ENCODE results near the gene AURKAIP1. TPM values are rescaled to one million over a fixed set of nuclear protein-coding genes. Genes with fewer than 3 reads are reported as not detected.

Gene AURKAIP1
- total RNA-seq, 6 experiments from 2014 or later, result 178 to 206 (median 196) TPM

GRCh38 chr1:1380860-1381259 lies 5.9 kb upstream of the AURKAIP1 start:
- H3K36me3 Mint-ChIP-seq (ENCODE audit: low read depth), result no peaks in the 10 kb centered on the region
- DNase-seq, result no peak
- H3K9me3 Mint-ChIP-seq, result no peaks in the 10 kb centered on the region
- no peak overlapping the region for H3K4me3 Mint-ChIP-seq
- TF ChIP-seq CTCF (IDR thresholded peaks at IDR 0.05), result no peak
- no peak overlapping the region for H3K27ac Mint-ChIP-seq
- peaks cover 3% of the 10 kb centered on the region for H3K27me3 Mint-ChIP-seq (ENCODE audit: insufficient read depth)
- no peaks in the 10 kb centered on the region; the same call in 1 of the 2 replicates for H3K4me1 Mint-ChIP-seq (ENCODE audit: low read depth)

- TF ChIP-seq CTCF (IDR thresholded peaks at IDR 0.05), result no peak
- Mint-ChIP-seq H3K4me3 (no peak overlapping the region), H3K36me3 (ENCODE audit: low read depth) (no peaks in the 10 kb centered on the region), H3K27ac (no peak overlapping the region), H3K4me1 (ENCODE audit: low read depth) (peaks cover 6% of the 10 kb centered on the region; the same call in 1 of the 2 replicates), H3K9me3 (no peaks in the 10 kb centered on the region), H3K27me3 (ENCODE audit: insufficient read depth) (no peaks in the 10 kb centered on the region)
- no peak for DNase-seq
These were observed 2.7 kb upstream of the AURKAIP1 start for GRCh38 chr1:1377540-1378205.

- peaks cover 11% of the 10 kb centered on the region; the same call in 1 of the 2 replicates for H3K4me1 Mint-ChIP-seq (ENCODE audit: low read depth)
- no peaks in the 10 kb centered on the region for H3K9me3 Mint-ChIP-seq
- TF ChIP-seq CTCF (IDR thresholded peaks at IDR 0.05), result no peak
- peak overlapping the region; percentile 77 for H3K27ac Mint-ChIP-seq
- peak overlapping the region; percentile 91; the same call in 1 of the 2 replicates for H3K4me3 Mint-ChIP-seq
- H3K36me3 Mint-ChIP-seq (ENCODE audit: low read depth), result no peaks in the 10 kb centered on the region
- H3K27me3 Mint-ChIP-seq (ENCODE audit: insufficient read depth), result no peaks in the 10 kb centered on the region
- no peak for DNase-seq
These were observed 1.7 kb upstream of the AURKAIP1 start for GRCh38 chr1:1376551-1377226.

GRCh38 chr1:1374589-1374928 lies 448 bp downstream of the AURKAIP1 start:
- Mint-ChIP-seq H3K9me3 (no peaks in the 10 kb centered on the region), H3K4me1 (ENCODE audit: low read depth) (peaks cover 11% of the 10 kb centered on the region; the same call in 1 of the 2 replicates), H3K27me3 (ENCODE audit: insufficient read depth) (no peaks in the 10 kb centered on the region), H3K27ac (peak overlapping the region; percentile 51), H3K36me3 (ENCODE audit: low read depth) (no peaks in the 10 kb centered on the region), H3K4me3 (peak overlapping the region; percentile 91)
- no peak for TF ChIP-seq CTCF (IDR thresholded peaks at IDR 0.05)
- DNase-seq, result no peak

GRCh38 chr1:1373815-1374588 lies 1.0 kb downstream of the AURKAIP1 start:
- Mint-ChIP-seq H3K27me3 (ENCODE audit: insufficient read depth) (no peaks in the 10 kb centered on the region), H3K4me1 (ENCODE audit: low read depth) (peaks cover 11% of the 10 kb centered on the region; the same call in 1 of the 2 replicates), H3K36me3 (ENCODE audit: low read depth) (no peaks in the 10 kb centered on the region), H3K9me3 (no peaks in the 10 kb centered on the region), H3K4me3 (peak overlapping the region; percentile 91), H3K27ac (peak overlapping the region; percentile 51; the same call in 1 of the 2 replicates)
- DNase-seq, result no peak
- TF ChIP-seq CTCF (IDR thresholded peaks at IDR 0.05), result no peak

All from HFFc6 (cell line).